HG02763 (cell line): ENCODE results near the gene XRN2.
"Not testable (repeated sequence)": the region's sequence is repeated elsewhere in the genome, so short reads cannot be mapped to it uniquely, and the experiment has no call there.

Source experiments
- ATAC-seq: cut with Tn5 transposase; IDR thresholded peaks from one replicate; pipeline ENCODE4 v1.9.1; 2021; ENCODE audit warnings: mild to moderate bottlenecking, moderate library complexity; ENCODE audit not compliant: unreplicated experiment

Gene XRN2

DNA sequence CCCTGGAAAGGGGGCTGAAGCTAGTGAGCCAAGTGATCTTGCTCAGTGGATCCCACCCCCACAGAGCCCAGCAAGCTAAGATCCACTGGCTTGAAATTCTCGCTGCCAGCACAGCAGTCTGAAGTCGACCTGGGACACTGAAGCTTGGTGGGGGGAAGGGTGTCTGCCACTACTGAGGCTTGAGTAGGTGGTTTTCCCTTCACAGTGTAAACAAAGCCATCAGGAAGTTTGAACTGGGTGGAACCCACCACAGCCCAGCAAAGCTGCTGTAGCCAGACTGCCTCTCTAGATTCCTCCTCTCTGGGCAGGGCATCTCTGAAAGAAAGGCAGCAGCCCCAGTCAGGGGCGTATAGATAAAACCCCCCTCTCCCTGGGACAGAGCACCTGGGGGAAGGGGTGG is 110.9 kb downstream of the XRN2 start:
- not testable (repeated sequence) for ATAC-seq

- ATAC-seq: not testable (repeated sequence)
Measured at GRCh38 chr20:21419147-21419546, 116.0 kb downstream of the XRN2 start.

GRCh38 chr20:21421601-21422236 is 118.6 kb downstream of the XRN2 start:
- ATAC-seq: no peak

DNA sequence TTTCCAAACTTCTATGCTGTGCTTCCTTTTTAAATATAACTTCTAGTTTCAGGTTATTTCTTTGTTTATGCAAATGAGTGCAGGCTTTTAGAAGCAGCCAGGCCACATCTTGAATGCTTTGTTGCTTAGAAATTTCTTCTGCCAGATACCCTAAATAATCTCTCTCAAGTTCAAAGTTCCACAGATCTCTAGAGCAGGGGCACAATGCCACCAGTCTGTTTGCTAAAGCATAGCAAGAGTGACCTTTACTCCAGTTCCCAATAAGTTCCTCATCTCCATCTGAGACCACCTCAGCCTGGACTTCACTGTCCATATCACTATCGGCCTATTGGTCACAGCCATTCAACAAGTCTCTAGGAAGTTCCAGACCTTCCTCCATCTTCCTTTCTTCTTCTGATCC is 120.6 kb downstream of the XRN2 start:
- not testable (repeated sequence) for ATAC-seq

DNA sequence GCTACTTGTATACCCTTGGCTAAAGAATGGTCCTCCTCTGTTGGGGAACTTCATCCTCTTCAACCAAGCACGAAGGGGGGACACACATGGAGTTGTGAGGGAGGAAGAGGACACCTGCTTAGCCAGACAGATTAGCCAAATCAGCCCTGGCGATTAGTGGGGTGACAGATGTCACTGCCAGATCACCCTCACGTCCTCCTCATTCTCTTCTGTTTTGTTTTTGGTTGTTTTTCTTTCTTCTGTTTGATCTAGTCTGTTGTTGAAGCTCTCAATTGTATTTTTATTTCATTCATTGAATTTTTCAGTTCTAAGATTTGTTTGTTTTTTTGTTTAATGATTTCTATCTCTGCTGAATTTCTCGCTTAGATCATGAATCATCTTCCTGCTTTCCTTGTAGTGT is 121.7 kb downstream of the XRN2 start:
- no peak for ATAC-seq

- no peak for ATAC-seq
Measured at GRCh38 chr20:21430020-21430419, 126.9 kb downstream of the XRN2 start.

- ATAC-seq: no peak
Measured at GRCh38 chr20:21432911-21433310, 129.8 kb downstream of the XRN2 start.

DNA sequence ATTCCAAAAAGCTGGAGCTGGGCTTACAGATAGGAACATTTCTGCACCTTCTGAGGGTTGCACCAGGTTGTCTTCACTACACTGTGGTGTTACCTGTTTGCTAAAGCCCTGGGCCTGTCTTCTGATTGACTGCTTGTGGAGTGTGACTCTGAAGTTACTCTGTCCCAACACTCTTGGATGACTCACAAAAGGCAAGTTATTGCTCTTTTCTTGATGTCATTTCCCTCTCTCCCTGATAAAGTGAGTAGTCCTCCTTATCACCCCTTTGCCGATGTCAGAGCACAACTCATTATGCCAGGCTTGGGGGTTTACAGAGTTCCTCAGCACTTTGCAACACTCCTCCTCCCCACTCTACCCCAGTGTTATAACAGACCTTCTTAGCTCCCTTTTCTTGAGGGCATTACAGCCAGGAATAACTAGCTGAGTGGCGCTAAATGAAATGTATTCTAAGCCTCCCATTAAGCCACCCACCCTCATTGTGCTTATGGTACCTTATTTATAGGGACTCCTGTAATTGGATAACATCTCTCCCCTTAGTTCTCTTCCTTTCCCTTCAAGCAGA is 130.3 kb downstream of the XRN2 start:
- ATAC-seq: no peak

DNA sequence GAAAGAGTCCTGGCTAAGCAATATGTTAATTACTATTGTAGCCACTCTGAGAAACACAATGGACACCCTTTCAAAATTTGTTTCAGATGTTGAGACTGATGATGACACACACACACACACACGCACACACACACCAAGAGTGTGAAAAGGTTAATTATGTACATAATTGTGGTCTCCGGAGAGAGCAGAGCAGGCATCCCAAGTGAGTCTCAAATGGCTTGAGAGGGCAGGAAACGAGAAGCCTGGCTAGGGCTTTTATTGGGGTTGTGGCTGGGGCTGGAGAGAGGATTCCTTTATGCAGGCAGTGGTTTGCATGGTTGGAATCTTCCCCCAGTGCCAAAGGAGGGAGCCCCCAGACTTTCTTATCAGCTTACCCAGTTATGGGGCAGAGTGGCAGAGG is 132.4 kb downstream of the XRN2 start:
- no peak for ATAC-seq

GRCh38 chr20:21436205-21436604 is 133.1 kb downstream of the XRN2 start:
- ATAC-seq: no peak

- ATAC-seq: no peak
Measured at GRCh38 chr20:21437248-21437647, 134.1 kb downstream of the XRN2 start.

- ATAC-seq: no peak
Measured at GRCh38 chr20:21437816-21438215, 134.7 kb downstream of the XRN2 start.
